GM19099 (cell line): ENCODE results near the gene TSPAN15.

Experiments used
- POLR2A ChIP-seq: IDR thresholded peaks from 3 replicates; pipeline ENCODE4 v1.6.1; 2011; ENCODE audit warnings: low read depth; ENCODE audit not compliant: insufficient read length; ENCODE audit errors: extremely low read depth

Gene TSPAN15

DNA sequence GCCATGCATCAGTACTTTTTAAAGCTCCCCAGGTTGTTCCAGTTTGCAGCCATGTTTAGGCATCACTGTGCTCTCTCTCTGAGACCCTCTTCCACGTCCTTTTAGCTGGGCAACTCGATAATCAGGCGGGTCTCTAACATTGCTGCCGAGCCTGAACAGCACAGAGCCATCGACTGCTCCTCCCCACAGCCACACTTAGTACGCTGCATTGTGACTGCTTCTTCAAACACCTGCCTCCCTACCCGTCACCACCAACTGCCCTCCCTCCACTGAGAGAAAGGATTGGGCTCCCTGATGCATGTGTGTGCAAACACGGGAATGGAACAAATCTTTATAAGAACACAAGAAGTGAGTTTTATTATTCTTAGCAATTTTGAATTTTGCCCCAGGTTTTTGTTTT, 23.1 kb upstream of the TSPAN15 start:
- no peak for TF ChIP-seq POLR2A

DNA sequence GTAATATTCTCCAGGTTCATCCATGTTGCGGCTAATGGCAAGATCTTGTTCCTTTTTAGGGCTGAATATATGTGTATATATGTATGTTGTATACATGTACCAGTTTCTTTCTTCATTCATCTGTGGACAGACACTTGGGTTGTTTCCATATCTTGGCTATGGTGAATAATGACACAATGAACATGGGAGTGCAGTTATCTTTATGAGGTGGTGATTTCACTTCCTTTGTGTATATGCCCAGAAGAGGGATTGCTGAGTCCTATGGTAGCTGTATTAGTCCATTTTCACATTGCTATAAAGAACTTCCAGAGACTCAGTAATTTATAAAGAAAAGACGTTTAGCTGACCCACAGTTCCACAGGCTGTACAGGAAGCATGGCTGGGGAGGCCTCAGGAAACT, 17.1 kb upstream of the TSPAN15 start:
- no peak for TF ChIP-seq POLR2A

DNA sequence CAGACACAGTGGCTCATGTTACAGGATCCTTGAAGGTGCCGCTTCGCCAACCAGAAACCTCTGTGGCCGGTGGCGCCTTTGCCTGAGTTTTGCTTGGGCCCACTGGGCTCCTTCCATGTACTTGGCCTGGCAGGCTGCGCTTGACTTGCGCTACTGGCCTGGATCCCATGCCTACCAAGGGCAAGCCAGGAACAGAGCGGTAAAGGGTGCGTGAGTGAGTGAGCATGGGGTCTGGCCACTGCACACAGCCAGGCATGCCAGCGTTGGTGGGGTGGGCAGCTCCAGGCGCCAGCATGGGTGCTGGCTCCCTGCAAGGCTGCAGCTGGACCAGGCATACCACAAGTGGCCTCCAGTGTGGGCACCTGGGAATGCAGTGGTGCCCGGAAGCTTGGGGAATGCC, 16.3 kb upstream of the TSPAN15 start:
- TF ChIP-seq POLR2A, result no peak

GRCh38 chr10:69435966-69436520, 15.2 kb upstream of the TSPAN15 start:
- no peak for TF ChIP-seq POLR2A

GRCh38 chr10:69437321-69438259, 13.7 kb upstream of the TSPAN15 start:
- no peak for TF ChIP-seq POLR2A

GRCh38 chr10:69438536-69439349, 12.5 kb upstream of the TSPAN15 start:
- no peak for TF ChIP-seq POLR2A

- no peak for TF ChIP-seq POLR2A
Measured at GRCh38 chr10:69439350-69439739, 11.9 kb upstream of the TSPAN15 start.

DNA sequence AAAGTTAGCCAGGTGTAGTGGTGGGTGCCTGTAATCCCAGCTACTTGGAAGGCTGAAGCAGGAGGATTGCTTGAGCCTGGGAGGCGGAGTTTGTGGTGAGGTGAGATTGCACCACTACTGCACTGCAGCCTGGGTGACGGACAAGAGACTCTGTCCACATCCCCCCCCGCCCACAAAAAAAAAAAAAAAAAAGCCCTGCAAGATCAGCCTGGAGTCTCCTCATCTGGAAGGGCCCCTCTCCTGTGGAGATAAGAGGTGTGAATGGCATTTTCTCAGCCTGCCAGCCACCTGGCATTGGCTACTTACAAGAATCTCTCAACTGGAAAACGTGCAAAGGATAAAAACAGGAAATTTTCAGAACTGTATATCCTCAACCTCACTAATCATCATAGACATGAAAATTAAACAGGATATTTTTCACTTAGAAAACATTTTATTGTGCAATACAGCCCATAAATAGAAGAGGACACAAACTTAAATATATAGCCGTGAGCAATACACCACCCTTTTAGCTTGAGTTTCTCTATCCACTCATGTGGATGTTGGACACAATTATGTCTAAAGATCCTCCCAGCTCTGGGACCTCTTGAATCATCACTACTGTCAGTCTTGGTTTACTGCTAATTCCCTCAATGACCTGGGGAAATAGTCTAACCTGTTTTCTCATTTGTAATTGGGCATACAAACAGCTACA, 11.3 kb upstream of the TSPAN15 start:
- TF ChIP-seq POLR2A, result no peak

DNA sequence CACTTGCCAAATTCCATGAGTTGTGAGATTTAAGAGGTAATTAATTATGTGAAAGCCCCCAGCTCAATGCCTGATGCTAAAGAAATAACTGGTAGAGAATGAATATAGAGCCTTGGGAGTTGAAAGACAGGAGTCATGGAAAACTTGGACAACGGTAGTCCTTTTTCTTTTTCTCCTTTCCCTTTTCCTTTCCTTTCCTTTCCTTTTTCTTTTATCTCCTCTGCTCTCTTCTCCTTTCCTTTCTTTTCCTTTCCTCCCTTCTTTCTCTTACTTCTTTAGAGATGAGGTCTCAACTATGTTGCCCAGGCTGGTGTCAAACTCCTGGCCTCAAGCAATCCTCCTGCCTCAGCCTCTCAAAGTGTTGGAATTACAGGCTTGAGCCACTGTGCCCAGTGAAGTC, 7.9 kb upstream of the TSPAN15 start:
- no peak for TF ChIP-seq POLR2A

DNA sequence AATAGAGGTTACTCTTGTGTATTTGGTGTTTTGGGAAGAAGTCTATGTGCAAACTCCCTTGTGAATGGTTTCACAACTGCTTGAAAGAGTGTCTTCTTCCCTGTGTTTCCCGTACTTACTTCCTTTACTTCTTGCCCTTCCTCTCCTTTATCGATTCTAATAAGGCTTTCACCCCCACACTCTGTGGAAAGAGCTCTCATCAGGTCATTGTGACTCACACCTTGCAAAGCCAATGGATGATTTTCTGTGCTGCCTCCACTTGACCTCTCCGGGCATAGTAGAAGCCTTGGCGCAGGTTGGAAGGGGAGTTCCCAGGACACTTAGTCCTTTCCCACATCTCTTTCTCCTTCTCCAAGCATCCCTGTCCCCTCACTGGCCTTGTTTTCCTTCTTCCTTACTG, 6.2 kb upstream of the TSPAN15 start:
- TF ChIP-seq POLR2A, result no peak

GRCh38 chr10:69446229-69446628, 5.0 kb upstream of the TSPAN15 start:
- TF ChIP-seq POLR2A, result no peak

DNA sequence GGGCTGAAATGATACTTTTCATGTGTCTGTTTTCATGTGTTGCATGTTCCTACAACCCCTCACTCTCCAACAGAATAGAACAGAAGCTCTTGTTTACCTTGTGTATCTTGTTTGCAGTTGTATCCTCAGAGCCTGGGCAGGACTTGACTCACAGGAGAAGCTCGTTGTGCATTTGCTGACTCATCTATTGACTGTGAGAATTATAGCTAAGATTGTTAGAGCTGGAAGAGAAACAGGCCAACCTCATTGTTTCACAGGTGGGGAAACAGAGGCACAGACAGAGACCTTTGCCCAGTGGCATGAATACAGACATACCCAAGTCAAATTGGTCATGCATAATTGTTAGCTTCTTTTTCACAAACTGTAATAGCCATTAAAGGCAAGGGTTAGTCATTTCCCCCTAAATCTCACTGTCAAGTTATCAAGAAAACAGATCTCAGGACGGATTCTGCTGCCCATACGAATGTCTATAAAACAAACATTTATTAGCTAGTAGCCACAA, 4.6 kb upstream of the TSPAN15 start:
- no peak for TF ChIP-seq POLR2A

DNA sequence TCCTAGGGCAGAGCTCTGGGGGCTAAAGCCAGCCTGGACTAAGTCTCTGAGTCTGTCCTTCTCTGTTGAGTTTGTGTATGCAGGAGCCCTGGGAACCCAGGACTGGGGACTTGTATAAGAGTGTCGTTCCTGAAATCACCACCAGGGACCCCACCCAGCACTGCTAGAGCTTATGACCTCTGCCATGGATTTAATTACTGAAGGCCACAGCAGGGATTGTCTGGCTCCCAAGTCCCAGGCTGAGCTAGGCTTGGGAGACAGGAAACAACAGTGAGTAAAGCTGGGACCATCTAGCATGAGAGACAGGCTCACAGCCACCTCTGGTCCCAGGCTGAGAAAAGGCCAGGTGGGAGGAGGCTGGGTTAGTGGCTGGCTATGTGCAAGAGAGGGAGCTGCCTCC, 1.4 kb upstream of the TSPAN15 start:
- no peak for TF ChIP-seq POLR2A

GRCh38 chr10:69451784-69452251, 553 bp downstream of the TSPAN15 start:
- no peak for TF ChIP-seq POLR2A
